Lung (tissue), 4 donors: ENCODE results near the gene APLN. TPM values are rescaled to one million over a fixed set of nuclear protein-coding genes. Genes with fewer than 3 reads are reported as not detected.

Experiments
- polyA plus RNA-seq, 2 donors: library from polyadenylated mRNA; stranded (reverse); fragments of 200-250 nt; gene quantifications; one replicate each; pipeline ENCODE4 v1.2.1, GENCODE V29; 2013
- total RNA-seq, 2 donors: library from RNA; depleted of rRNA in 1 of 2; stranded (reverse); fragments of >200 nt in 1 of 2; gene quantifications; one replicate each; pipeline ENCODE4 v1.2.1, GENCODE V29; 2014 to 2021
- donor health status: Bipolar disorder and iron deficiency.
- donor health status: healthy.
- donor health status: DM: yes; HTN: yes; CAD: no.

The APLN gene
- total and polyA plus RNA-seq, 4 donors = 1.8 to 10.4 (median 5.7) TPM

Other genes with a start within 250 kb of the APLN start
- 100 to 1,000 TPM in 1 of 2 donors, 10 to 100 TPM in 1; 21.3 to 104 TPM for gene SMARCA1, start 131.5 kb downstream of the APLN start, total RNA-seq
- 10 to 100 TPM in 1 of 2 donors, 1 to 10 TPM in 1; 7.8 to 10.1 TPM for gene SMARCA1, start 131.5 kb downstream of the APLN start, polyA plus RNA-seq
- gene OCRL, start 114.7 kb downstream of the APLN start, total RNA-seq = 10 to 100 TPM; 18.2 to 20.2 TPM
- 1 to 10 TPM; 8.6 to 9.9 TPM for gene OCRL, start 114.7 kb downstream of the APLN start, polyA plus RNA-seq
- 1 to 10 TPM; 1.9 to 2.1 TPM for gene XPNPEP2, start 84.0 kb upstream of the APLN start, total RNA-seq
- gene XPNPEP2, start 84.0 kb upstream of the APLN start, polyA plus RNA-seq = under 1 TPM; 0.61 to 0.71 TPM
- gene SASH3, start 125.0 kb upstream of the APLN start, total RNA-seq = 10 to 100 TPM; 12.0 to 51.7 TPM
- 10 to 100 TPM; 13.5 to 90.1 TPM for gene SASH3, start 125.0 kb upstream of the APLN start, polyA plus RNA-seq
- 10 to 100 TPM; 17.4 to 74.6 TPM for gene ZDHHC9, start 188.9 kb upstream of the APLN start, total RNA-seq
- gene ZDHHC9, start 188.9 kb upstream of the APLN start, polyA plus RNA-seq = 10 to 100 TPM; 24.2 to 56.9 TPM